Small intestine (tissue), 7 donors: ENCODE results near the gene CARD8. TPM values are rescaled to one million over a fixed set of nuclear protein-coding genes. Genes with fewer than 3 reads are reported as not detected.
A peak's percentile ranks its signal among the peaks of the same experiment; 100 is the strongest.
"Not testable (repeated sequence)": the region's sequence is repeated elsewhere in the genome, so short reads cannot be mapped to it uniquely, and the experiment has no call there.

Source experiments
- DNase-seq, 2 donors: peaks; one replicate each; pipeline versions ENCODE4 v3.0.0 to v3.0.0-alpha.2; 2013
- FAIRE-seq: peaks from 2 replicates; lab custom pipeline; 2012; peaks lifted over from hg19 to GRCh38; lab: Jason Lieb, UNC
- H3K27ac ChIP-seq, 3 donors: one replicate each; pipeline ENCODE4 v1.5.1; 2013; ENCODE audit warnings: low read length in 2 of 3, mild to moderate bottlenecking in 2 of 3, control low read depth in 1 of 3, inconsistent platforms in 1 of 3, low read depth in 1 of 3, moderate library complexity in 1 of 3
- H3K27me3 ChIP-seq, 3 donors: one replicate each; pipeline ENCODE4 v1.6.1; 2013; ENCODE audit warnings: low read length in 3 of 3, inconsistent platforms in 1 of 3; ENCODE audit not compliant: control insufficient read depth in 3 of 3, insufficient read depth in 3 of 3
- H3K36me3 ChIP-seq, 3 donors: one replicate each; pipeline ENCODE4 v1.6.1; 2013; ENCODE audit warnings: low read length in 3 of 3, inconsistent platforms in 1 of 3, low read depth in 1 of 3, mild to moderate bottlenecking in 1 of 3, moderate library complexity in 1 of 3; ENCODE audit not compliant: control insufficient read depth in 3 of 3, insufficient read depth in 2 of 3
- H3K4me1 ChIP-seq, 3 donors: one replicate each; pipeline ENCODE4 v1.6.1; 2013; ENCODE audit warnings: low read length in 2 of 3, inconsistent platforms in 1 of 3, low read depth in 1 of 3, mild to moderate bottlenecking in 1 of 3, moderate library complexity in 1 of 3; ENCODE audit not compliant: control insufficient read depth in 3 of 3, insufficient read depth in 2 of 3
- H3K4me3 ChIP-seq, 3 donors: one replicate each; pipeline ENCODE4 v1.5.1; 2013; ENCODE audit warnings: low read length in 3 of 3, control low read depth in 1 of 3, inconsistent platforms in 1 of 3, low read depth in 1 of 3, mild to moderate bottlenecking in 1 of 3, moderate library complexity in 1 of 3
- H3K9me3 ChIP-seq, 2 donors: one replicate each; pipeline ENCODE4 v1.6.1; 2013; ENCODE audit warnings: low read depth in 1 of 2, low read length in 1 of 2; ENCODE audit not compliant: control insufficient read depth in 2 of 2, insufficient read depth in 1 of 2
- WGBS, 3 donors: extraction: QIAGEN DNeasy Blood & Tissue Kit; methylation state at CpG; one replicate each; pipeline ENCODE4 v1.1.7; 2013; 5-methylcytosine and 5-hydroxymethylcytosine counted together
- polyA plus RNA-seq, 4 donors: library from polyadenylated mRNA; stranded (reverse) in 3 of 4; unstranded in 1 of 4; fragments of 200-250 nt in 3 of 4; fragments of 120-200 nt in 1 of 4; gene quantifications; one replicate each; pipeline versions ENCODE4 v1.2.1 to v1.2.3, GENCODE V29; 2013
- donor health status: healthy with polysubstance abuse.
- donor health status: control.
- donor health status: control.
- donor health status: Bipolar disorder and iron deficiency.
- donor health status: healthy.

Gene CARD8
- polyA plus RNA-seq, 4 donors: 13.0 to 36.1 (median 16.8) TPM

GRCh38 chr19:48283908-48284307, 28.2 kb upstream of the CARD8 start:
- Histone ChIP-seq H3K27ac (no peak overlapping the region), H3K27me3 (no peaks in the 10 kb centered on the region), H3K4me1 (no peaks in the 10 kb centered on the region), H3K36me3 (peaks cover 0 to 39% (median 0%) of the 10 kb centered on the region in 3 donors), H3K4me3 (no peak overlapping the region), H3K9me3 (peaks cover 2 to 22% of the 10 kb centered on the region in 2 donors)
- FAIRE-seq (no peak), DNase-seq (no peak)
- WGBS, 3 donors: 92 to 94% (median 93%) methylated on average over 7 of the region's 7 CpGs

GRCh38 chr19:48279747-48280146, 24.0 kb upstream of the CARD8 start:
- Histone ChIP-seq H3K4me3 (no peak overlapping the region), H3K4me1 (no peaks in the 10 kb centered on the region), H3K9me3 (peaks cover 2 to 14% of the 10 kb centered on the region in 2 donors), H3K27me3 (no peaks in the 10 kb centered on the region), H3K36me3 (peaks cover 0 to 30% (median 0%) of the 10 kb centered on the region in 3 donors), H3K27ac (no peak overlapping the region)
- WGBS, 3 donors: 69 to 86% (median 74%) methylated on average over 9 of the region's 9 CpGs
- DNase-seq: no peak
- FAIRE-seq: no peak

GRCh38 chr19:48274938-48275337, 19.2 kb upstream of the CARD8 start:
- FAIRE-seq: no peak
- Histone ChIP-seq H3K27me3 (no peaks in the 10 kb centered on the region), H3K4me1 (no peaks in the 10 kb centered on the region), H3K27ac (no peak overlapping the region), H3K9me3 (no peaks in the 10 kb centered on the region), H3K4me3 (no peak overlapping the region), H3K36me3 (peaks cover 0 to 3% (median 0%) of the 10 kb centered on the region in 3 donors)
- WGBS, 3 donors: 63 to 79% (median 73%) methylated on average over 6 of the region's 6 CpGs
- no peak for DNase-seq

- Histone ChIP-seq H3K4me1 (no peaks in the 10 kb centered on the region), H3K27me3 (no peaks in the 10 kb centered on the region), H3K27ac (no peak overlapping the region), H3K36me3 (peaks cover 0 to 3% (median 0%) of the 10 kb centered on the region in 3 donors), H3K4me3 (no peak overlapping the region), H3K9me3 (no peaks in the 10 kb centered on the region)
- DNase-seq (no peak), FAIRE-seq (no peak)
- WGBS, 3 donors: 51 to 67% (median 56%) methylated on average over 3 of the region's 3 CpGs
Measured at GRCh38 chr19:48274173-48274572, 18.5 kb upstream of the CARD8 start.

- Histone ChIP-seq H3K9me3 (no peaks in the 10 kb centered on the region), H3K27ac (peak overlapping the region in 2 of 3 donors; percentile 19 to 69), H3K36me3 (peaks cover 0 to 3% (median 0%) of the 10 kb centered on the region in 3 donors), H3K4me3 (peak overlapping the region; percentile 31 to 66 (median 35)), H3K27me3 (no peaks in the 10 kb centered on the region), H3K4me1 (no peaks in the 10 kb centered on the region)
- no peak for FAIRE-seq
- WGBS, 3 donors: 5 to 8% (median 6%) methylated on average over 36 to 40 of the region's 40 CpGs
- DNase-seq: peak; percentile 14 to 78
Measured at GRCh38 chr19:48271531-48272151, 15.9 kb upstream of the CARD8 start.

- DNase-seq, FAIRE-seq, H3K4me1 ChIP-seq, H3K4me3 ChIP-seq, H3K9me3 ChIP-seq, H3K36me3 ChIP-seq, H3K27me3 ChIP-seq, H3K27ac ChIP-seq: not testable (repeated sequence)
- 65 to 85% (median 72%) methylated on average over 6 of the region's 6 CpGs for WGBS, 3 donors
Measured at GRCh38 chr19:48269617-48270026, 13.9 kb upstream of the CARD8 start.

GRCh38 chr19:48265326-48265725, 9.6 kb upstream of the CARD8 start:
- H3K27ac ChIP-seq, H3K9me3 ChIP-seq, FAIRE-seq, H3K4me3 ChIP-seq, H3K36me3 ChIP-seq, DNase-seq, H3K4me1 ChIP-seq, H3K27me3 ChIP-seq: not testable (repeated sequence)
- 25 to 42% (median 31%) methylated on average over 8 of the region's 8 CpGs for WGBS, 3 donors

GRCh38 chr19:48260359-48260714, 4.6 kb upstream of the CARD8 start:
- H3K27me3 ChIP-seq, DNase-seq, FAIRE-seq, H3K36me3 ChIP-seq, H3K4me1 ChIP-seq, H3K9me3 ChIP-seq: not testable (repeated sequence)
- H3K4me3 ChIP-seq: peak overlapping the region in 2 of 3 donors; percentile 41 to 46
- peak overlapping the region in 2 of 3 donors; percentile 61 to 98 for H3K27ac ChIP-seq
- WGBS, 3 donors: 19 to 38% (median 36%) methylated on average over 8 of the region's 8 CpGs

- H3K4me1 ChIP-seq, FAIRE-seq, H3K9me3 ChIP-seq, DNase-seq, H3K36me3 ChIP-seq, H3K4me3 ChIP-seq, H3K27me3 ChIP-seq: not testable (repeated sequence)
- WGBS, 3 donors: 61 to 72% (median 64%) methylated on average over 4 of the region's 4 CpGs
- H3K27ac ChIP-seq: peak overlapping the region in 1 of 3 donors; percentile 39
Measured at GRCh38 chr19:48258992-48259391, 3.3 kb upstream of the CARD8 start.
